ENCODE results near the gene AGTR1.

Gene AGTR1

GRCh38 chr3:148697306-148698189, at the start of gene AGTR1:
TSS of gene AGTR1 (plus strand) at chr3:148697903. CDS start at chr3:148741036, 43,133 bp downstream.
- no peak for FAIRE-seq

DNA sequence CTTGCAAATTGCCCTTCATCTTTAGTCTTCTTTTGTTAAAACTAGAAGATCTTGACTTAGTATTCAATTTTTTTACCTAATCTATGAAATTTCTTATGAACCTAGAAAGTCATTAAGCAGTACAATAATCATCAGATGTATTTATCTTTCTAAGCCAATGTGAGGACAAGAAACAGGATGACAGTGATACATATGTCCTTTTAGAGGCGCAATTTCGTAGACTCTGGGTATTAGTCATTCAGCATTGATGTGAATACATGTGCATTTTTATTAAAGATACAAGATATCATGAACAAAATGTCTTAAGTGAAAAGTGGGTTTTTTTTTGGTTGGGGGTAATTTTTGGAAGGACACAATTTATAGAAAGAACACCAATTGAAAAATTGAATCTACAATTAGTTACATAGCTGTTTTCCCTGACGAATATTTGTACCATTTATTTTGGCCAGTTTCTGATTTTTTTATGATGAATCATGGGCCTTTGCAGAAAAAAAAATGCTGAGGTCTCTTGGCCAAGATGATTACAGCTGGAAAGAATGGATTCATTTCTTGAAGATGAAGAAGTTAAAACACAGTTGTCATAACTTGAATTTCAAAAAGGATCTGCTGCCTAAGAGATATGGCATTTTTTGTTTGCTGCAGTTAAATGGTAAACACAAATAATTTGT, 48.9 kb upstream of the AGTR1 start:
- no peak for FAIRE-seq
- no peak for DNase-seq (ENCODE audit: extremely low spot score, insufficient read length, low read depth)

More at GRCh38 chr3:148697306-148698189, at the start of gene AGTR1:
- no peak for DNase-seq (ENCODE audit: extremely low spot score, insufficient read length, low read depth)

DNA sequence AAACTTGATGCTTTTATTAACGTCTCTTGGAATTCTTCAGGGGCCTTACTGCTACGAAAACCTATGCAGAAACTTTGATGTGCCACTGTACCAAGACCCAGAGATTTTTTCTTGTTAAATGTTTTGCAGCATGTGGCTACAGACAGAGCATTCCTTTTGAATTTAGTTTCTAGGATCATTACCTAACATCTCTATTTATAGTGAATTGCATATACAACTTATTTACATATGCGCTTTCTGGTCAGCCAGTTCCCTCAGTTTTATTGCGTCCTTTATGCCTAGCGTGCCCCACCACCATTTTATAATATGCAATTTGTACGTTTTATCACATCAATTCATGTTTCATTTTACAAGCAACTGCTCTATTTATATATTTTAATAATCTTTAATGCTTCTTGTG, 46.2 kb upstream of the AGTR1 start:
- FAIRE-seq, result no peak
- no peak for DNase-seq (ENCODE audit: extremely low spot score, insufficient read length, low read depth)

DNA sequence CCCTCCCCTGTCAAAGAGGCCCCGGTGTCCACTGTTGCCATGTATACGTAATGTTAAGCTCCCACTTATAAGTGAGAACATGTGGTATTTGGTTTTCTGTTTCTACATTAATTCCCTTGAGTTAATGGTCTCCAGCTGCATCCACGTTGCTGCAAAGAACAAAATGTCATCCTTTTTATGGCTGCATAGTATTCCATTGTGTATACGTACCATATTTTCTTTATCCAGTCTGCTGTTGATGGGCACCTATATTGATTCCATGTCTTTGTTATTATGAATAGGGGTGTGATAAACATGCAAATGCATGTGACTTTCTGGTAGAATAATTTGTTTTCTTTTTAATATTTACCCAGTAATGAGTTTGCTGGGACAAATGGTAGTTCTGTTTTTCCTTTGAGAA, 43.3 kb upstream of the AGTR1 start:
- DNase-seq (ENCODE audit: extremely low spot score, insufficient read length, low read depth), result no peak
- FAIRE-seq, result no peak

DNA sequence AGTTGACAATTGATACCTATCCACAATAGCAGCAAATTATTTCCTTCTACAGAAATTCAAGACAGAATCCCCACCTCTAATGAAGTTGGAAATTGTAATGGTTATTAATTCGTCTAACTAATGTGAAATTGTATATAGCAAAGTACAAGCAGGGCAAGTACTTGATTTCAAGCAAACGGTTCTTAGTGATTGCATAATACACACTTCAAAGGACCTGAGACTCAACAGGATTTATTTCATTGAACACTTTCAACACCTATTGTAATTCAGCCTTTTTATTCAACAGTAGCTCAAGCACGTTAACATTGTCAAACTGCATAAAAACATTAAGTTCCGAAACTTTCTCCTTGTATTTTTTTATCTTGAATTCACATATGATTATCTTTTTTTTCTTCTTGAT, 40.2 kb upstream of the AGTR1 start:
- no peak for DNase-seq (ENCODE audit: extremely low spot score, insufficient read length, low read depth)
- FAIRE-seq, result no peak

GRCh38 chr3:148659512-148659911, 38.2 kb upstream of the AGTR1 start:
- no peak for FAIRE-seq

GRCh38 chr3:148680289-148680688, 17.4 kb upstream of the AGTR1 start:
- FAIRE-seq, result no peak
- DNase-seq (ENCODE audit: extremely low spot score, insufficient read length, low read depth), result no peak

More at GRCh38 chr3:148659512-148659911, 38.2 kb upstream of the AGTR1 start:
- no peak for DNase-seq (ENCODE audit: extremely low spot score, insufficient read length, low read depth)

DNA sequence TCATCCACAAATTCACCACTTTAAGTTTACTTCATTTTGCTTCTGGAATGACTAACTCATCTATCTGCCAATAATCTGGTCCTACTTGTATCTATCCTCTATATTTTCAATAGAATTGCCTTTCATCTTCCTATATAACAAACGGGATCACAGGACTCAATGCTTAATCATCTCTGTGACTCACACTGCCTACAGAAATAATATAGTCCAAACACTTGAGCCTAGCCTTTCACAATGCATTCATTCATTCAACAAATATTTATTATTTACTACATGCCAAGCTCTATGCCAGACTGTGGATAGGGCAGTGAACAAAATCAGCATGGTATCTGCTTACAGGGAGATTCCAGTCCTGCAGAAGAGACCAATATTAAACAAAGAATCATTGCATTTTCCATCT, 16.6 kb upstream of the AGTR1 start:
- FAIRE-seq (no peak), DNase-seq (ENCODE audit: extremely low spot score, insufficient read length, low read depth) (no peak)

- DNase-seq (ENCODE audit: extremely low spot score, insufficient read length, low read depth) (no peak), FAIRE-seq (no peak)
Observed at GRCh38 chr3:148682997-148683396, 14.7 kb upstream of the AGTR1 start.

- DNase-seq (ENCODE audit: extremely low spot score, insufficient read length, low read depth) (no peak), FAIRE-seq (no peak)
Observed at GRCh38 chr3:148694116-148694515, 3.6 kb upstream of the AGTR1 start.

- DNase-seq (ENCODE audit: extremely low spot score, insufficient read length, low read depth) (no peak), FAIRE-seq (no peak)
Observed at GRCh38 chr3:148698190-148698810, 597 bp downstream of the AGTR1 start.

- no peak for DNase-seq (ENCODE audit: extremely low spot score, insufficient read length, low read depth)
- FAIRE-seq, result no peak
Observed at GRCh38 chr3:148705314-148705713, 7.6 kb downstream of the AGTR1 start.

- FAIRE-seq, result no peak
Observed at GRCh38 chr3:148707601-148708380, 10.1 kb downstream of the AGTR1 start.

DNA sequence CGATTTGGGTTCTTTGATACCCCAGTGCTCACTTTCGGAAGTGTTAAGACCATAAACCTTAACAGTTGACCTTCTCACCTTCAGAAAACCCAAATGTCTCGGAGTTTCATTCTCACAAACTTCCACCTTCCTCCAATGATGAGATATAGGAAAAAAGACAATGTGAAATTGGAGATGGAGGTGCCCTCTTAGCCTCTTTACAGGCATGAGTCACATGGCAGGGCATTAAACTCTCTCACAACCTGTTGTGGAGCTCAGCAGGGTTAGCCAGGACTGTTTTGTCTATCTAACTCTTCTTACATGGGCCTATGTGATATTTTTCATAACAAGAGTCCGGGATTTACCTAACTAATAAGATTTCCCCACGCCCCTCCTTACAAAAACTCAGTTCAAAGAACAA, 10.7 kb downstream of the AGTR1 start:
- FAIRE-seq (no peak), DNase-seq (ENCODE audit: extremely low spot score, insufficient read length, low read depth) (no peak)

More at GRCh38 chr3:148707601-148708380, 10.1 kb downstream of the AGTR1 start:
- no peak for DNase-seq (ENCODE audit: extremely low spot score, insufficient read length, low read depth)

DNA sequence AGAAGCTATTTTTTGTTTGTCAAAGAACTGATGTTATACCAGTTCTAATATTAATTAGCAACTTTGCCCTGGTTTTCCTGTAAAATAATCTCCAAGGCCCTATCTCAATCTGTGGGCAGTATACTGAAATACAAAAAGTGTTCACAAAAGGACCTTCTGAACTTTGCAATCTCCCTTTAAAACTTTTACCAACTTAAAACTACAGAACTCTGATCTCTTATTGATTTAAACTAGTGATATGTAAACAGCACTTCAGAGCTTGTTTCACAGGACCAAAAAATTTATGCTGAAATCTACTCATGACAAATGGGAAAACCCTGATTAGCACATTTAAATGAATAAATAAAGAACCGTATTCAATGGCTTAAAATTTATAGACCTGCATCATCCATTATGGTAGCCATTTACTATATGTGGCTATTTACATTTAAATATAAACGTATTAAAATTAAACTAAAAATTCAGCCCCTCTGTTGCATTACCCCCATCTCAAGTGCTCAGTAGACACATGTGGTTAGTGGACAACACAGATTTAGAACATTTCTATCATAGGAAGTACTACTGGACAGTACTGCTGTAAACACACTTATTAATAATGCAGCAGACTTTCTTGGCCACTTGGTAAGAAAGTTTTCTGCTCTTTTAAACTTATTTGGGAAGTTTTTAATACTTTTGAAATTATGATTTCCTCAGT, 12.0 kb downstream of the AGTR1 start:
- DNase-seq (ENCODE audit: extremely low spot score, insufficient read length, low read depth) (no peak), FAIRE-seq (no peak)

DNA sequence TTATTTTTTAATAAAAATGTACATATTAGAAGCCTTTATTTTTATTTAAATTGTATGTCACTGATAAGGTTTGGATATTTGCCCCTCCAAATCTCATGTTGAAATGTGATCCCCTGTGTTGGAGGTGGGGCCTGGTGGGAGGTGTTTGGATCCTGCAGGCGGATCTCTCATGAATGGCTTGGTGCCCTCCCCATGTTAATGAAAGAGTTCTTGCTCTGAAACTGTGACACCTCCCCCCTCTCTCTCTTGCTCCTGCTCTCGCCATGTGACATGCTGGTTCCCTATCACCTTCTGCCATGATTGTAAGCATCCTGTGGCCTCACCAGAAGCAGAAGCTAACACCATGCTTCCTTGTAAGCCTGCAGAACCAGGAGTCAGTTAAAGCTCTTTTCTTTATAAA, 13.0 kb downstream of the AGTR1 start:
- FAIRE-seq (no peak), DNase-seq (ENCODE audit: extremely low spot score, insufficient read length, low read depth) (no peak)

DNA sequence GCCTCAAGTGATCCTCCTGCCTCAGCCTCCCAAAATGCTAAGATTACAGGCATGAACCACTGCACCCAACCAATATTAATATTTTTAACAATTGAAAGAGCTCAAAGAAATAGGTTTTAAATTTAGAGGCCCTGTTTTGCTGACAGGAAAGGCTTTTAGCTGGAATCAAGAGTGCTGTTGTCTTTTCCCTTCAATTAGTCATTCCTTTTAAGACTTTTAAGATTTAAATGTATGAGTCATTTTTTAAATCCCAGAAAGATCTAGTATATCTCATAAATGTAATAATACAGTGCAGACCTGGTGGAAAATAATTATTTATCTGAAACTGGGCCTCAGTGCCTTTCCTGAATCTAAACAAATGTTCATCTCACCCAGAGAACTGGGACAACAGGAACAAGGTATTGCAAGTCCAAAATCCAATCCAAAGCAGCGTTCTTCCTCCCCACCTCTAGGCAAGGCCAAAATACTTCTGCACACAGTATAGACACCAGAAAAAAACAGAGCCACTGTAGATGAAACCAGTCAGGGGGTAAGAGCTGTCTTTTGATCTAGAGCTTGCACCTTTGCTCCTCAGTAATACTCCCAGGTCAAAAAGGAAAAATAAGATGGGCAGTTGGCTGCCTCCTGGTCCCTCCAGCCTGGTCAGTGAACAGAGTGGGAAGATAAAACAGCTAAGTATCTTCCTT, 14.4 kb downstream of the AGTR1 start:
- no peak for DNase-seq (ENCODE audit: extremely low spot score, insufficient read length, low read depth)
- FAIRE-seq, result no peak

DNA sequence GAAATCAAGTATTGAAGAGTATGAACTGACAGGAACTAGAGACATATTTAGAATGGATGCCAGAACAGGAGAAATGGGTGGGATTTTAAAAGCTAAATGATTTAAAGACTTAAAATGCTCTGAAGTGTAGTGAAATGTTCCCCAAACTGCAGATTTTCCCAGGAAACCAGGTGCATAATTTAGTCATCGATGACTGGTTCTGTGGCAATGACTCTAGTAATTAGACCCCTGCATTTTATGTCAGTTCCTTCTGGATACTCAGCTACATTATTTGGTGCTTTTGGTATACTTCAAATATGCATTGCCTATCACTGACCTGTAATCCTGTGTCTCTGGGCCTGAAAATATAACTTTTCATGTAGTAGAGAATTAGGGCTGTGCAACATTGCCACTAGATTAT, 16.8 kb downstream of the AGTR1 start:
- DNase-seq (ENCODE audit: extremely low spot score, insufficient read length, low read depth) (no peak), FAIRE-seq (no peak)

GRCh38 chr3:148716657-148717056, 19.0 kb downstream of the AGTR1 start:
- DNase-seq (ENCODE audit: extremely low spot score, insufficient read length, low read depth) (no peak), FAIRE-seq (no peak)

Measured in GM18507 (cell line).